ENCODE data around the gene CCDC27.
A peak's percentile ranks its signal among the peaks of the same experiment; 100 is the strongest.

The CCDC27 gene

GRCh38 chr1:3762151-3762872 is 10.1 kb downstream of the CCDC27 start:
- no peak for DNase-seq

DNA sequence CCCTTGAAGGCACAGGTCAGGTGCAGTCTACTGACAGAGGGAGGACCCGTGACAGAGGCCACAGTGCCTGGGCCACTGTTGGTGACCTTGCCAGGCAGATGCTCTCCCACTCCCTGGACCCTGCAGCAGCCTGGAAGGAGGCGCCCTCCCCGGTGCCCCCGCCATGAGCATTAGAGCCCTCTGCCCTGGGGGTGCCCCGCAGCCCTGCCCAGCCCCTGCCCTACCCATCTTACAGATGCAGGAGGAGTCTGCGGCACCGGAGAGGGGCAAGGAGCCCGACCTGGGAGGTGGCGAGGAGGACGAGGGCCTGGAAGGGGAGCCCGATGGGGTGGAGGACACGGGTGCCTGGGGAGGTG is 10.6 kb downstream of the CCDC27 start:
- no peak for DNase-seq

GRCh38 chr1:3763351-3764125 is 11.3 kb downstream of the CCDC27 start:
- no peak for DNase-seq

DNA sequence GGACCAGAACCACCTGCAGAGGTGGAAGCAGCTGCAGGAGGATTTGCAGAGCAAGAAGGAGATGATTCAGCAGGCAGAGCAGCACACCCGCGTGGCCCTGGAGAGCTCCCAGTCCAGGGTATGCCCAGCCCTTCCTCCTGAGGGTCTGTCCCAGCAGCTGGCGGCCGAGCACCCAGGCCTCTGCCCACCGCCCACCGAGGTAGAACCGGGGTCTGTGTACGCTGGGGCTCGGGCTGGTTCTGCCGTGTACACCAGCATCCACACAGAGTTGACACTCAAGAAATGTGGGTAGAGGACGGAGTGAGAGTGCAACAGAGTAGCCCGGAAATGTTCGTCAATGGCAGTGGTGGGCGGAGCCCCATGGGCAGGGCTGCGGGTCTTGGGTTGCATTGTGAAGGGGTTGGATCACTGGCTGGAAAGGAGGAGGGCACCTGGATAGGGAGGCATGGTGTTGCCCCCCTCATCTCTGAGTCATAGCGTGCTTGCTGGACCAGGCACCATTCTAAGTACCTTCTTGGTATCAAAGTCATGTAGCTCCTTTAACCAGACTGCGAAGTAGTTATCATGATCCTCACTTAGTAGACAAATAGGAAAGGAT is 15.2 kb downstream of the CCDC27 start:
- no peak for DNase-seq

DNA sequence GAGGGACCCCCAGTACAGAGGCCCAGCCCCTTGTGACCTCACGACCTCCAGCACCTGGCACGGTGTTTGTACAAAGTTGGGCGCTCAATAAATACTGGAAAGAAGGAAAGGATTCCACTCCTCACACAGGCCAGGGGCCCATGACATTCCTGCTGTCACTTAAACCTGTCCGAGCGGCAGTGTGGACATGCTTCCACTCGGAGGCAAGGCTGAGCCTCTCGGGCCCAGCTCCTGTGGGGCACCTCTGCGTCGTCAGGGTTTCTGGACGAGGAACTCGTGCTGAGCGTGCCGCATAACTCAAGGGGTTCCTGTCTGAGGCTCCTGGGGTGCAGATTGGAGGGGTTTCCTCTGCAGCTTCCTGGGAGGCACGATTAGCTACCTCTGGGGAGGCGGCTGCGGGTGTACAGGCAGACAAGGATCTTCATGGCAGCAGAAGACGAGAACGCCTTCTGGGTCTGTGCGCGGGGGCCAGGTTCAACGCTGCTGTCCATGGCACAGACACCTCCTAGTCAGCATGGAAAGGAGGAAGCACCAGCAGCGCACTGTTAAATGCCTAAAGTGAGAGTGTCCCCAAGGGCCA is 16.7 kb downstream of the CCDC27 start:
- DNase-seq, result no peak

- no peak for DNase-seq
Observed at GRCh38 chr1:3770047-3770765, 18.0 kb downstream of the CCDC27 start.

DNA sequence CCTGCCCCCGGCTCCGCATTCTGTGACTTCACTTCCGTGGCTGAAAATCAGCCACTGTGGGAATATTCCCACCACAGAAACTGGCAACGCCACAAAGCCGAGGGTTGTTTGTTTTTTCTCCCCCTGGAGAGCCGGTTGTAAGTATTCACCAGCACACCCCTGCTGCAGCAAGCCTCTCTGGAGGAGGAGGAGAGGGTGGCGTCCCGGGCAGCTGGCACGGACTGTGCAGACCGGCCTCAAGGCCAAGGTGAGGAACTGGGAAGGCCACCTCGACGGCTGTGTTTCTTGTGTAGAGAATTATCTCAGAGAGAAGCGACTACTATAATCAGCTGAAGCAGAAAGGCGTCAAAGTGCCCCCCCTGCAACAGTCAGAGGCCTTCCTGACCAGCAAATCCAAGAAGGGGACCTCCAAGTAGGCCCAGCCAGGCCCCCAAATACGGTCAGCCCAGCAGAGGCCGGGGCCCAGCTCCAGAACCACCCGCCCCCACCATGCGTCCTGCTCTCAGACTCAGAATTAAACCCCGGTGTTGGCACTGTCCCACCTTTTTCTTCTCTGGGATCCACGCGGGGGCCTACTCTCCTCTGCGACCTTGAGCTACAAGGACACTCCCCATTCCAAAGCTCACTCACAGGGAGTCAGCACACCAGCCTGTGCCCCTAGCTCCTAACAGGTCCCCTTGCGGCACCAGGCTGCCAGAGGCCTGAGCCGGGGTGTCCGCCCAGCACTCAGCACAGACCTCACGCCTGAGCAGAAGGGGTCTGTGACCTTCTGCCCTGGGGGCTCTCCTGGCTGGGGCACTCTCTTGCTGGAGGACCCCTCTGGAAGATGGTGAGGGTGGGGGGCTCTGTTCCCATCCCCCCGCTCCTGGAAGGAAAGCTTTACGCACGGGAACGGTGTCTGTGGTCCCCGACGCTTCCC is 19.1 kb downstream of the CCDC27 start:
- no peak for DNase-seq

DNA sequence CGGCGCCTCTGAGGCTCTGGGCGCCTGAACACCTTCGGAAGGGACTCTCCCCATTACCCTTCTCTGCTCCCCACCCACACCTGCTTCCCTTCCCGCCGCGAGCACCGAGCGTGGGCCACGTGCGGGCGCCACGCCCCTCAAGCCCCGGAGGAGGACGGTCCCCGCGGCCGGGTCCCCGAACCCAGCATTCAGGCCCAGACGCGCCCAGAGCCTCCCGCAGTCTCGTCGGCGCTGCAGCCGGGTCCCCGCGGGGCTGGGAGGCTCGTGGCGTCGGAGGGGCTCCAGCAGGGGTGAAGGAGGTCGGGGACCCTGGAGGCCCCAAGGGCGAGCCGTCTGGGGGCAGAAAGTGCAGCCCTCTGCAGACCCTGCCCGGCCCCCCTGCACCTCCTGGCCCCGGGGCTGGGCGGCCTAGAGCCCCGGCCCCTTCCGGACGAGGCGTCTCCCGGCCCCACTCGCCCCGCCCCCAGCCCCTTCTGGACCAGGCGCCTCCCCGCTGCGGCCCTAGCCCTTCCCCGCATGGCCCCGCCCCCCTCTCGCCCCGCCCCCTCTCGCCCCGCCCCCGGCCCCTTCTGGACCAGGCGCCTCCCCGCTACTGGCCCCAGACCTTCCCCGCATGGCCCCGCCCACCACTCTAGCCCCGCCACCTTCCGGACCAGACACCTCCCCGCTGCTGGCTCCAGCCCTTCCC is 19.9 kb downstream of the CCDC27 start:
- DNase-seq, result peak; percentile 68

- DNase-seq, result peak; percentile 34
Observed at GRCh38 chr1:3772715-3773571, 20.7 kb downstream of the CCDC27 start, which contains the start of gene SMIM1. Gene SMIM1 (plus strand): TSS chr1:3772749. CDS start chr1:3775374, 2,625 bp downstream.

DNA sequence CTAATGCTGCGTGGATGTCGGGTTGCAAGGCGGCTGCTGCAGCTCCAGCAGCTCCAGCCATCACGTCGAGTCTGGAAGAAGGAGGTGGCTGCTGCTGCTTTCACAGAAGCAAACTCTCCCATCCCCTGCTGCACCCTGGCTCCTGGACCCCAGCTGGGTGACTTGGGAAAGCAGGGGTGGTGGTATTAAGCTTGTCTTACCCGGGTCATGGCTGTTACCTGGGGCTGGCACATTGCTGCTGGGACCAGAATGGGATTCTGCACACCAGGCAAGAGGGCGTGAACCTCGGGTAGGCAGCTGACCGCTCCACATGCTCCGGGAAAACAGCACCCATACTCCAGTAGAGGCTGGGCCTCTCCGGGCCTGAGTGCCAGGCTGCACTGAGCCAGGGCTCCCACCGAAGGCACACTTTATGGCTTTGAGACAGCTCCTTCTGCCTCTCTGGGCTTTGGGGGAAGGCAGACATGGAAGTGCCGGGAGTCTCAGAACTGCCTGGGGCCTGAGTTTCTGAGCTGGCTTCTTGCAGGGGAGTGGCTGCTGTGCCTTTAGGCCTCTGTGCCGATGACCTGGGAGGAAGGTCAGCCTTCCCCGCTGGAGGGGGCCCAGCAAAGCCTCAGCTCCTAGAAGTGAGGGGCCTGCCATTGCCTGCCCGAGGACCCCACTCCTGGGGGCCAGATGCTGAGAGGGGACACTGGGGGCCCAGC is 21.5 kb downstream of the CCDC27 start:
- no peak for DNase-seq

DNA sequence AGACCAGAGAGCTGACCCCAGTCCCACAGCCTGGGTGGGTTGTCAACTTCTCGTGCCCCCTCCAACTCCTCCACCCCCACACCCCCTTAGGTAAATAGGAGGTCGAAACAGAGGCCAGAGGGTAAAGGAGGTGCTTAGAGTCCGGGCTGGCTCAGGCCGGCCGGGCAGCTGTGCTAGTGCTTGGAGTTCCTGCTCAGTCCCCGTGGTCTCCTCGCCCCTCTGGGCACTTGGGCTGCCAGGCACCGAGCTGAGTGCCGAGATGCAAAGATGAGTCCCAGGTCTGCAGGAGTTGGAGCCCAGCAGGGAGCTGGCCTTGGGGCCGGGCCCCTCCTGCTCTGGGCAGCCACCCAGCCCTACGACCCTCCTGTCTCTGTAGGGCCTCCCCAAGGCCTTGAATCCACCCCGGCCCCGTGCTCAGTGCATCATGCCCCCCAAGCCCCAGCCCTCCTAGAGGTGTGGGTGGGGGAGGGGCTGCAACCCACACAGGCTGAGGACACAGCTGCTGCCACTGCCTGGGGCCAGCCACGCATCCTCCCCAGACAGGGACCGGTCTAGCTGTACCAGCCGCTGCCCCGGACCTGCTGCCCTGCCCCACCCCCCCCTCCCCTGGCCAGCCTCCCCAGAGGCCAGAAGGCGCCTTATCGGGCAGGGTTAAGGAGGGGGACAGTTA is 22.2 kb downstream of the CCDC27 start:
- DNase-seq, result no peak

- DNase-seq, result peak; percentile 80
Observed at GRCh38 chr1:3774946-3775489, 22.8 kb downstream of the CCDC27 start.

DNA sequence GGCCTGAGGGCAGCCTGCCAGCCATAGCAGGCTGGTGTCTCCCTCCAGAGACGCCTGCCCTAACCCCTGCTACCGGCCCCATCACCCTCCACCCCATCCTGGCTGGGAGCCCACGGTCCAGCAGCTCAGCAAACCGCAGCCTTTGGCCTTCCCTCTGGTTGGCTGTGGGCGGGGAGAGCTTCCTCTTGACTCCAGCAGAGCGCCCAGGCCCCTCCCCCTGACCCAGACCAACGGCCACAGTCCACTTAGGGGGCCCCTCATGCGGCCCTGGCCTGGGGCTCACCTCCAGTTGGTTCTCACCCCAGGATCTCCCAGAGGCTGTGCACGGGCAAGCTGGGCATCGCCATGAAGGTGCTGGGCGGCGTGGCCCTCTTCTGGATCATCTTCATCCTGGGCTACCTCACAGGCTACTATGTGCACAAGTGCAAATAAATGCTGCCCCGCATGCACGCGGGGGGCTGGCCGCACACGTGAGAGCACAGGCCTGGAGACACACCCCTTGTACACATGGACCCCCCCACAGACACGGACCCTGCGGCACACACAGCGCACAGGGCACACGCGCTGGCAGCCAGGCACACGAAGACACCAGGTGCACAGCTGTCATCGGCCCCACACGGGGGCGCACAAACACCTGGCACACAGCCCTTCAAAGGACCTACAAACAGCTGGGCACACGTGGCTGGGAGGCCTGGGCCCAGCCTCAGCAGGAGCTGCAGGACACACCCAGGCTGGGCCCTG is 23.4 kb downstream of the CCDC27 start:
- peak; percentile 86 for DNase-seq

- DNase-seq, result no peak
Observed at GRCh38 chr1:3776231-3776961, 24.1 kb downstream of the CCDC27 start.

DNA sequence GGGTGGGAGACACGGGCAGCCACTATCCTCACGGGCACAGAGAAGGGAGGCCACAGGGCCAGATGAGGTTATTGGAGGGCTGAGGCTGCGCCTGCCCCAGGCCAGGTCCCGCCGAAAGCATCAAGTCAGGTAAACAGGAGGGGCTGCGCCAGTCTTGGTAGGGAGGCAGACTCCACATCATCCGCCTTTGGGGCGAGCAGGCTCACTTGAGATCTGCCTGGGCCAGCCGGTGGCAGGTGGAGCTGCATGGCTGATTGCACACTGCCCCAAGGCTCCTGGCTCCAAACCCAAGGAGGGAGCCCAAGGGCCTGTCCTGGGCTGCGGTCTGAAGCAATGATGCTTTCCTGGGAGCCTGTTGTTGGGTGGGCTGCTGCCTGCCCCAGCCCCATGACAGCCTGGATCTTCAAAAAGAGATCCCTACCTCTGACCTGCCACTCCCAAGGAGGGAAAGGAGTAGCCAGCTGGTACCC is 24.9 kb downstream of the CCDC27 start:
- no peak for DNase-seq

DNA sequence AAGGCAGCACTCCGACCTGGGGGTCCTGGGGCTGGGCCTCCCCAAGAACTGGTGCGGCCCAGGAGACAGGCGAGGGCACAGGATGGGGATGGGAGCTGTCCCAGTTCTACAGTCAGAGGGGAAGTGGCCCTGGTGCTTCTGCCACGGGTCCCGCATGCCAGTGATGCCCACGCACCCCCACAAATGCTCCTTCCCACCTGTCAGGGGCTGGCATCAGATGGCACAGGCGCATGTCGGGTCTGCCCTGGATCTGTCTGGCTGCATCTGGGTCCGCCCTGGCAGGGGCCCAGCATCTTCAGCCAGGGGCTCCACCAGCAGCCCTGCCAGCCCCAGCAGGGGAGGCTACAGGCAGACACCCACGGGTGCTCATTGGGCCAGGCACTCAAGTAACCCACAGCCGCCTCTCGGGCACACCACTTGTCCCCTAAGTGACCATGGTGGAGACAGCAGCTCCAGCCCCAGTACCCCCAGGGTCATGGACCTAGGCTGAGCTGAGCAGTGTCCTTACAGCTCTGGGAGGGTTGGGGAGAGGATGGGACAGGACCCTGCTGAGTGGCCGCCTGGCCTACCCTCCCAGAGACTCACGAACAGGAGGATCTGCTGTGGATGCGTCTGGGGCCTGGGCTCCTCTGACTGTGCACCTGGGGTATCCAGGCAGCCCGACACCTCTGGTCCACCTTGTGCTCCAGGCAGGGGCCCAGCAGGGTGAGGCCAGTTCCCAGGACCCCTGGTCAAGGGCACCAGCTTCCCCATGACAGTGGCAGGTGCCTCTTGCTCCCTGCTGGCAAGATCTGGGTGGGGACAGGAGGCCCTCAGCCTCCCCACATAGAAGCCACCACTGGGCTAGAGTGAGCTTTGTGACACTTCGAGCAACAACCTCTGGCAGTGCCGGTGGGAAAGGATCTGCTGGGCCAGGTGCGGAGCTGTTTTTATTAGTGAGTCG is 25.7 kb downstream of the CCDC27 start:
- no peak for DNase-seq
